Measurements from ENCODE around the gene SIK2.

The SIK2 gene

DNA sequence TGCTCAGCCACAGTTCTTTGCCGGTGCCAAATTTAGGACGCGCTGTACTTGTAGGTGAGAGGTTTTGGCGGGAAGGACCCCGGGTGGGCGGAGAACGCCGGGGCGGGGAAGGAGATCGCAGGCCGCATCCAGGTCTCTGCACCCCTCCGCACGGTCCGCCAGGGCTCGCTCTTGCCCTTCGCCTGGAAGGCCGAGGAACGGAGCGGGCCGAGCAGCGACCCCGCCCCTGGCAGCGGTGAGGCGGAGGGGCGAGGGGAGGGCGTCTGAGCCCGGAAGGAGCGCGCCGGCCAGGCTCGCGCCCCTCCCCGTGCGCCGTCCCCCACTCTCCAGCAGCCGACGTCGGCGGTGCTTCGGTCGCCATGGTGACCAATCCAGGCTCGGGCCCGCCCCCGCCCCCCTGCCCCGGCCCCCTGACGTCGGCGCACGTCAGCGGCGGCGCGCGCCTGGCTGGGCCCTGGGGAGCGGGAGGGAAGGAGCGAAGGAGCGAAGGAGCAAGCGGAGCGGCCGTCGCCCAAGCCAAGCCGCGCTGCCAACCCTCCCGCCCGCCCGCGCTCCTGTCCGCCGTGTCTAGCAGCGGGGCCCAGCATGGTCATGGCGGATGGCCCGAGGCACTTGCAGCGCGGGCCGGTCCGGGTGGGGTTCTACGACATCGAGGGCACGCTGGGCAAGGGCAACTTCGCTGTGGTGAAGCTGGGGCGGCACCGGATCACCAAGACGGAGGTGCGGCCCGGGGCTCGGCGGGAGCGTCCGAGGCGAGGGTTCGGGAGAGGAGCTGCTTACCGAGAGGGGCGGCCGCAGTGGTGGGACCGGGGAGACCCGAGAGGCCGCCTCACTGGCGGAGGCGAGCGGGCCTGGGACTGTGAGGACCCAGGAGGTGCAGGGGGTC, at the start of gene SIK2:
TSS of gene SIK2 (plus strand) at position 471 of the 886 bp plus-strand sequence. CDS start at position 586, 115 bp downstream.
- peak; percentile 88 for DNase-seq

DNA sequence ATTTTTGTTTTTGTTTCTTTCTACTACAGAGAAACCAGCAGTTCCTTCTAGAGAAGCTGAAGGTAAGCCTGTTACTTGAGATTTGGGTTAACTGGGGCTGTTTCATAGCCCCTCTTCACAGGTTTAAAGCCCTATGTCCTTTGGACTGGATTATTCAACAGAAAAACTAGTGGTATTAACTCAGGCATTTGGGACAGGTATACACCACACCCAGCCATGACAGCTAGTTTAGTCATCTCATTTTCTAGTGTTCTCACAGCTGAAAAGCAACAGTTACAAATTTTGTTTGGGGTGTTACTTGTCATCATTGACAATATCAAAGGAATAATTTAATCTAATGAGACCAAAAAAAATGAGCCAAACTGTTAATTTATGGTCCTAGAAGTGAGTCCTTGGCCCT, 47.7 kb upstream of the SIK2 start:
- no peak for DNase-seq

DNA sequence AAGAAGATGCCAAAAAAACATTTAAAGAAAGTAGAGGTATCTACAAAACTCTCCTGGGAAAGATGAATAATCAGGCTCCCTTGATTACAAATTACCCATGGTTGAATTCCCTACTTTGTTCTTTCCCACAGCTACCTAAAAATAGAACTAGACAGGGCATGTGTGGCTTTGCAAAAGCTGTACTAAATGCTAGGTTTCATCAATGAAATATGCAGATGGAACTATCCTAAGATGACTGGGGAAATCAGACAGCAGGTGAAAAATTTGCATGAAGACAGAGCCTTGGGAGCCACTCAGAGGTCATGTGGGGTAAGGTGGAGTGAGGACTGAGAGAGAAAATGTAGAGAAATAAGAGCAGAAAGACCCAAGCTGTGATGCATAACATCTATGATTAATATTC, 47.0 kb upstream of the SIK2 start:
- no peak for DNase-seq

DNA sequence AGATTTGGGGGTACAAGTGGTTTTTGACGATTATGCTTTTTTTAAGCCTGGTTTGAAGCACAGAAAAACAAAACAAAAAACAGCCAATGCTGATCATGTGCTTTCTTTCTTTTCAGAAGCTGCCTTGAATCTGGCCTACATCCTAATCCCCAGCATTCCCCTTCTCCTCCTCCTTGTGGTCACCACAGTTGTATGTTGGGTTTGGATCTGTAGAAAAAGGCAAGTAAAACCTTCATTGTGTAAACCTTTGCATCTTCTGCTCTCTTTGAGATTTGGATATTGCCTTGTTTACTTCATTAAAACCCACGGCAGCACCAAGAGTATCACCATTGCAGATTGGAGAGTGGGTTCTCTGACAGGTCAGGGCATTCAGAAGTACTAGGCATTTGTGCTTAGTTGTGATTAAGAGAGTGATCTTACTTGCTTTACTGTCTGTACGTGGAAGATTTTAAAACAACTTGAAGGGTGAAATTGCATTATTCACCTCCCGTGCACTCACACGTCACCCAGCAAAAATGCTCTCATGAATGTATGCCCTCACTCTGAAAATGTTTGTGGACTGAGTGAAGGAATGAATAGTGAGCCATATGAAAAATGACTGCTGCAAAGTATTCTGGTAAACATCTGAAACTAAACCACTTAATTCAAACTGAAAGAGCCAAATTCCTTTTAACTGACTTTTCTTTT, 44.7 kb upstream of the SIK2 start:
- no peak for DNase-seq

DNA sequence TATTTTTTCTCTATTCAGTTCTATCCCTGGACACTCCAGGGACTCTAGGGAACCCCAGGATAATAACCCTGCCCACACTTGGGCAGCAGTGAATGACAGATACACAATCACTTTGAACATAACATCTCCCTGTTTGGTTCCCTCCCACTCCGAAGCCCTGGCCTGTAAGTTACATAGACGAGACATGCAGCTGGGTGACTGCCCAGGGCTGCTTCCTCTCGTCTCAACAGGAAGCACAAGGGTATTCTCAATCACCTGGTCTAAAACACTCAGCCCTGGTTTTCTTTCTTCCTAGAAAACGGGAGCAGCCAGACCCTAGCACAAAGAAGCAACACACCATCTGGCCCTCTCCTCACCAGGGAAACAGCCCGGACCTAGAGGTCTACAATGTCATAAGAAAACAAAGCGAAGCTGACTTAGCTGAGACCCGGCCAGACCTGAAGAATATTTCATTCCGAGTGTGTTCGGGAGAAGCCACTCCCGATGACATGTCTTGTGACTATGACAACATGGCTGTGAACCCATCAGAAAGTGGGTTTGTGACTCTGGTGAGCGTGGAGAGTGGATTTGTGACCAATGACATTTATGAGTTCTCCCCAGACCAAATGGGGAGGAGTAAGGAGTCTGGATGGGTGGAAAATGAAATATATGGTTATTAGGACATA, 42.3 kb upstream of the SIK2 start:
- no peak for DNase-seq

DNA sequence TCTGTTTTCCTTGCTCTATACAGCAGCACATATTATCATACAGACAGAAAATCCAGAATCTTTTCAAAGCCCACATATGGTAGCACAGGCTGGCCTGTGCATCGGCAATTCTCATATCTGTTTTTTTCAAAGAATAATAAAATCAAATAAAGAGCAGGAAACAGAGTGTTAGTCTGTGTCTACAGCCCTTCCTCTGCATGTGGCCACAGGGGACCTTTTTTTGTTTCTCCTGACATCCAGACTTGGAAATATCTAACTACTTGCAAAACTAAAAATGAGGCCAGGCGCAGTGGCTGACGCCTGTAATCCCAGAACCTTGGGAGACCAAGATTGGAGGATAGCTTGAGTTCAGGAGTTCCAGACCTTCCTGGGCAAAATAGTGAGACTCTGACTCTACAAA, 41.4 kb upstream of the SIK2 start:
- DNase-seq: no peak

DNA sequence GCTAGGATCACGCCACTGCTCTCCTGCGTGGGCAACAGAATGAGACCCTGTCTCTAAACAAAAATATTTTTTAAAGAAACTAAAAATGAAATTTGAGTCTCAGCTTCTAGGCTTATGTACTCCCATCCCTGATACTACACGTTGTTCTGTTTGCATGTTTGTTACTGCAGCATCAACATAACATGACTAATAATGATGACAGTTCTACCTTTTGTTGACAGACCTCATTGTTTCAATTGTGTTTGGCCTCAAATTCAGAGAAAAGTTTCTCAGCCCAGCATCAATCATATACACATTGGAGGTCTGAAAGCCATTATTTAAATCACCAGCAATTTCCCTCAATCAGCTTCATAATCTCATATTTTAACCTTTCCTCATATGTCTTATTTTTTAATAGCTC, 40.9 kb upstream of the SIK2 start:
- DNase-seq: no peak

DNA sequence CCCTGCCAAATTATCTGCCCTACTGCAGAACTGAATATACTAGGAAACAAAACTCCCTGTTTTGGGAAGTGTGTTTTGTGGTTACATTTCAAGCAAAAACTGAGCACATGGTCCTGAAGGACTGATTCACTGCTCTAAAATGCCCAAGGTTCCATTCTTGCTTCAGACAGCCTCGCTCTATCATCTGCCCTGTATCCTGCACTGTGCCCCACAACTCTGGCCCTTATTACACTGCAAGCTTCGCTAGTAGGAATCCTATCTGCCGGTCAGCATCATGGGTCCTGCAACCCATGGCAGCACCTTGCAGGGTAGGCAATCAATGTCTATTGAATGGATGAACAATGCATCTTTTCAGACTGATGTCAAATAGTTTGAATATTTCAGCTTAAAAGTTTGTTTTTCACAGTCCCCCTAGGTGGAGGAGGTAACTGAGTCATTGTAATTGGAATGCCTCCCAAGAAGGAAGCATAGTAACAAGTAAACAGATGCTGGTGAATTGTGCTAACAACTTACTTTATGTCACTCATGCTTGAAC, 40.4 kb upstream of the SIK2 start:
- no peak for DNase-seq

DNA sequence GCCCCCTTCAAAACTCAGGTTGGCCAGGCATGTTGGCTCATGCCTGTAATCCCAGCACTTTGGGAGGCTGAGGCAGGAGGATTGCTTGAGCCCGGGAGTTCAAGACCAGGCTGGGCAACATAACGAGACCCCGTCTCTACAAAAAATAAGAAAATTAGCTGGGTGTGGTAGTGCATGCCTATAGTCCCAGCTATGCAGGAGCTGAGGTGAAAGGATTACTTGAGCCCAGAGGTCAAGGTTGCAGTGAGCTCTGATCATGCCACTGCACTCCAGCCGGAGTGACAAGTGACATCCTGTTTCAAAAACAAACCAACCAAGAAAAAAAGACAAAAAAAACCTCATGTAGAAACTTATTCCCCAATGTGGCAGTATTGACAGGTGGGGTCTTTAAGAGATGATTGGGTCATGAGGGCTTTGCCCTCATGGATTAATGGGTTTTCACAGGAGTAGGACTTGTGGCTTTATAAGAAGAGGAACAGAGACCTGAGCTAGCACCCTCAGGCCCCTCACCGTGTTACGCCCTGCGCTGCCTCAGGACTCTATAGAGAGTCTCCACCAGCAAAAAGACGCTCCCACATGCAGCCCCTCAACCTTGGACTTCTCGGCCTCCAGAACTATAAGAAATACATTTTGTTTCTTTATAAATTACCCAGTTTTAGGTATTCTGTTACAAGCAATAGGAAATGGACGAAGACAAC, 39.4 kb upstream of the SIK2 start:
- no peak for DNase-seq

DNA sequence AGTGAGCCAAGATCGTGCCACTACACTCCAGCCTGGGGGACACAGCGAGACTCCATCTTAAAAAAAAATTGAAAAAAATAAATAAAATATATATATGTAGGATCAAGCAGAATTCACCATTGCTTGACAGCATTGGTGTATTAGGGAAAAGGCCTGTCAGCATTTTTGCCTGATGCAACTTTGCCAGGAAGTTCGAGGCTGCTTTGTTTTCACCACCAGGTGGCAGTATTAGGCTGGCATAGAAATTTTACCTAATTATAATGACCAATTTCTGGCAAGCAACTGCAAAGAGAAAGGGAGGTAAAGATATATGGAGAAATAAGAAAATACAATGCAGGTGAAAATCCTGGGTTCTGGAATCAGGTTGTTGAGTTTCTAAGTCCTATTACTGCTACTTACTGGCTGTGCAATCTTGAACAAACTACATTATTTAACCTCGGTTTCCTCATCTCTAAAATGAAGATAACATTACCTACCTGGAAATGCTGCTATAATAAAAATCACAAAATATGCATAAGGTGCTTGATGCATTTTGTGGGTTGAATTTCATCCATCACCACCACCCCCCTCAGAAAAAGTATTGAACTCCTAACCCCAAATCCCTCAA, 37.0 kb upstream of the SIK2 start:
- peak; percentile 60 for DNase-seq

DNA sequence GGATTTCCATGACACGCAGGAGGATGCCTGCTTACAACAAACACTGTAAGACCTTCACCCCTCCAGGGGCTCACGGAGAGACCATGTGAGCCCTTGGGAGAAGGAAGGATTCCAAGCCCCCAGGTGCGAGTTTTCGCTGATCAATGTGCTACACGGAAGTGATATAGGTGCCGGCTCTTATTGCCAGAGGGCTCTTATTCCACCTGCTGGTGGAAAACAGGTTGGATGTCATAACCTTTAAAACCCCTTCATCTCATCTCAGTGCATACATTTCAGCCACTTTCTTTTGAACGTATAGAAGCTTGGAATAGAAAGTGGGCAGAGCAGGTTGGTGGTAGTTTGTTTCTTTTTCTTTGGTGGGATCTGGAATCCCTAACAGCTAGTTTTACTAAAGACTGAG, 35.9 kb upstream of the SIK2 start:
- DNase-seq: no peak

DNA sequence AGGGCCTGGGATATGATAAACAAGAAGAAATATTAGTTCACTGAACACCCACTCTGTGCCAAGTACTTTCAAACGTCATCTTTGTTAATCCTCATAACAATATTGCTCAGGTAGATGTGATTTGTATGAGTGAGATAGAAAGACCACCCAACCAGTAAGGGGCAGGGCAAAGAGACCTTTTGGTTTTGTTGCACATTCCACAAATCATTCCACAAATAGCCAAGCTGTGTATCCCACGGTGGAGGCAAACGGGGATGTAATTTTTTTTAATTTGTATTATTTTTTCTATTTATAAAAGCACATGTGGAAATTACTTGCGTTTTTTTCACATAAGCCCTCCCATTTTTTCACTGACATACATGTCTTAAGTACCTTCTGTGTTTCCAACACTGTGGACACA, 32.8 kb upstream of the SIK2 start:
- no peak for DNase-seq

DNA sequence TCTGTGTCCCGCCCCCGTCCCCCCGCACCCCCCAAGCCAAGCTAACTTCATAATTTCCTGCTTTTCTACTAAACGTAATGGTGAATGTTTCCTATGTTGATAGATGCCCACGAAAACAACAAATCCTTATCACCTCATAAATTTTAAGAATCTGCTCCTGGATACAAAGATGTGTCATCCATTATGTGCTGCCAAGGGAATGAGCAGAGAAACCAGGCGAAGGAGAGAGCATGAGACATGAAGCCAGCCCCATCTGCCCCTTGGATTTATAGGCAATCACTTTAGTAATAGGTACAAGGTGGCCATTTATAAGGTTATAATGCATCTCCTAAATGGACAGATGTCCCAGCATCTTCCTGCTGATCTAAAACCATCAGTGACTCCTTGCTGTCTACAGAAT, 31.5 kb upstream of the SIK2 start:
- no peak for DNase-seq

DNA sequence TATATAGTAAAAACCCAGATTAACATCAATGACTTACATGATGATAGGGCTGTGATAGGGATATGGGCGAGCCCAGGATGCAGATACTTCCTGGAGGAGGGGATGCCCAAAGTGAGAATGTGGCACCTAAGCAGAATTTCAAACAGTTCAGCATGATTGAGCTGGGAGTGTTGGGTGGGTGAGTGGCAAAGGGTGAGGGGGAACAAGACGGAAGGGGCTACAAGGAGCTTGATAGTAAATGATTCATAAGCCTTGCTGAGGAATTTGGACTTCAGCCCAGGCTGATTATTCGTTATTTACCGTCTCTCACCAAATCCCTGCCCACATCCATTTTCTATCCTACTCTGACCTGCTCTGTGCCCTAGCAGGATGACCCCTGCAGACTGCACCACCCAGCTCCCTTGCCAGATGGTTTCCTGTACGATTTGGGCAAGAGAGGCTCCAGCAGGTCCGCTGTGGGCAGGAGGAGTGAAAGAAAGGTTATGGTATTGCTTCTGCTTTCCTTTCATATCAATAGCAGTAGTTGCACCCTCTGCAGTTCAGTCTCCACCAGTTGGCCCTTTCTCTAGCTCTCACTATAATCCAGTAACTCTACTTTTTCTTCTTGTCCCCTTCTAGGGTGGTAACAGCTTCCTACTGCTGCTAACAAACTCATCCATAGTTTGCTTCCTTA, 30.3 kb upstream of the SIK2 start:
- no peak for DNase-seq

DNA sequence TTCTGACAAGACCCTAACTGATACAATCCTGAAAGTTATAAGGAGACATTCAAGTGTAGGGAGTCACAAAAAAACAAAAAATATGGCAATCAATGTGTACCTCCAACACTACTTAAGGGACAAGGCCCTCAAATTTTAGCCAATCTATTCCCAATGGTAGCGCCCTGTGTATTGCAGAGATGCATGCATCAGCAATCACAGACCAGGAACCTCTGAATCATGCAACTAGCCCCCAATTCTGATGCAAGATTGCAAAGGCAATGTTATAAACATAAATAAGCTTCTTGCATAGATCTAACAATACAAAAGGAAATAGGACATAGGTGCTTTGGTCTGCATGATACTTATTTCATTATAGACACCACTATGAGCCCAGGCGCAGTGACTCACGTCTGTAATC, 29.7 kb upstream of the SIK2 start:
- no peak for DNase-seq

DNA sequence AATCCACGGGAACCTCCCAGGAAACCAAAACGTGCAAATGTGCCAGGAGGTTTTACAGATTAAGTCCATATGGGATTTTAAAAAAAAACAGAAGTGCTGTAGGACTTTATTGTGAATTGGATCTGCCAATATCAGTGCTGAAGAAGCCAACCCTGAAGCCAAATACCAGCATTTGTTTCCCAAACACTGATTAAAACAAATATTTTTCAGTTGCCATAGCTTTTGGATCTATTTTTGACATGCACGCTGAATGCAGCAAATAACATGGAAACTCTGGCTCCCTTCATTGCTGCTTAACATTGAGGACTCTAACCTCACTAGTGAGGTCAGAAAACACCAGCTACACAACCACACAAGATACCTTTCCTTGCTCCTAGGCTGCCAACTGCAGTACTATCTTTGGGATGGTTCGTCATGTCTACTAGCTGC, 28.4 kb upstream of the SIK2 start:
- no peak for DNase-seq

DNA sequence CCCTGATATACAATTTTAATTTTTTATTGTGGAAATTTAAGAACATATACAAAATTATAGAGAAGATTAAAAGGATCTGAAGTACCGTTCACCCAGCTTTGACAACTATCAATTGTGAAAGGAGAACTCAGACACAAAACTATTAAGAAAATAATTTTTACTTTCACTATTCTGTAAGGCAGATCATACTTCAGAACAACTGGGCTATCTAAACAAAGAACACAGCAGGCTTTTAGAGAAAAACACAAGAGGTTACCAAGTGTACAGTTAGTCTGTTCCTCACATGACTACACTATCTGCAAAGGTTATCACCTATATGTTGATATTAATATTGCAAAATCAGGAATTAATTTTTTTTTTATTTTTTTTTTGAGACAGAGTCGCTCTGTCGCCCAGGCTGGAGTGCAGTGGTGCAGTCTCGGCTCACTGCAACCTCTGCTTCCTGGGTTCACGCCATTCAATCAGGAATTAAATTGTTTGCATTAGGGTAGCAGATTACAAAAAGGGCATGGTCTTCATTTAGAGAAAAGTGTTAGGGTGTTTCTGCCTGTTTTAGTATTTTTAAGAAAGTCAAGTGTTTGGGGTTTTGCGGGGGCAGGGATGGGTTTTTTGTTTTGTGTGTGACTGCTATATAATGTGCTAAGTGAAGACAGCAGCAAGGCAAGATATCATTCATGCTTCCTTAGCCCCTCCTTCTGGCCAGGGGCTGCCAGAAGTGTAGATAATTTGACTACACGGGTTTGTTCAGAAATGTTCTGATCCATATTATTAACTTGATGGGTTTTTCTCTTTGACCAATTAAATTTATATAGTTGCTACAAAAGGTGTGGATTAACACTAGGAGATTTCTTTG, 27.6 kb upstream of the SIK2 start:
- DNase-seq: no peak

DNA sequence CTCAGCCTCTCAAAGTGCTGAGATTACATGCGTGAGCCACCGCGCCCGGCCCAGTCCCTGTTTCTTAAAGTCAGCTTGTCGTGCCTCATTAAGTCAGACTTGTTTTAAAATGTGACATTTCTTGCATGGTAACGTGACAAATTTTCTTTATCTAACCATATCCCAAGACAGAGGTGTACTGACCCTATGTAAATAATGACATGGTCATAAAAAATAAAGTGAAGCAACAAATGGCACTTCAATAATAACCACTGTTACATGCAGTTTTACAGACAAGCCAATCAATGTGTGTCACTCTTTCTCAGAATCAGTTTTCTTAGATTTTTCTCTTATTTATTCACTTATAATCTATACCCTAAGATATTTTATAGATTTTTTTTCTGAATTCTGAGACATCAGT, 26.5 kb upstream of the SIK2 start:
- no peak for DNase-seq

DNA sequence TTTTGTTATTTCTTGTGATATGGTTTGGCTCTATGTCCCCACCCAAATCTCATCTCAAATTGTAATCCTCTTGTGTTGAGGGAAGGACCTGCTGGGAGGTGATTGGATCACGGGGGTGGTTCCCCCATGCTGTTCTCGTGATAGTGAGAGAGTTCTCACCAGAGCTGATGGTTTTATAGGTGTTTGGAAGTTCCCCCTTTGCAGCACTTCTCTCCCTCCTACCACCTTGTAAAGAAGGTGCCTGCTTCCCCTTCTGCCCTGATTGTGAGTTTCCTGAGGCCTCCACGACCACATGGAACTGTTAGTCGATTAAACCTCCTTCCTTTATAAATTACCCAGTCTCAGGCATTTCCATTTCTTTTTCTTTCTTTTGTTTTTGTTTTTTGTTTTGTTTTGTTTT, 24.4 kb upstream of the SIK2 start:
- DNase-seq: no peak

DNA sequence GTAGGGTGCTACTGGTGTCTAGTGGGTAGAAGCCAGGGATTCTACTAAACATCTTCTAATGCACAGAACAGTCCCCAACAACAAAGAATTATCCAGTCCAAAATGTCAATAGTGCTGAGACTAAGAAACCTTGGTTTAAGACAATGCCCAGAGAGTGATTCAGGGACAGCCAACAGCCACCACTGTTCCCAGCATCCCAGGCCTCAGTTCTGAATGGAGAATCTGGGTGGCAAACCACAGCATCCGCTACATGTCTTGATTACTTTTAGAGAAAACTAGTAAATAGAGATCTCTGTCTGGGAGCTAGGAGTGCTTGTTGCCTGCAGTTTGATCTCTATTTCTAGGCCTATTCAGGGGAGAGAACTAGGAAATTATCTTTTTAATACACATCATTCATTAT, 20.9 kb upstream of the SIK2 start:
- no peak for DNase-seq

DNA sequence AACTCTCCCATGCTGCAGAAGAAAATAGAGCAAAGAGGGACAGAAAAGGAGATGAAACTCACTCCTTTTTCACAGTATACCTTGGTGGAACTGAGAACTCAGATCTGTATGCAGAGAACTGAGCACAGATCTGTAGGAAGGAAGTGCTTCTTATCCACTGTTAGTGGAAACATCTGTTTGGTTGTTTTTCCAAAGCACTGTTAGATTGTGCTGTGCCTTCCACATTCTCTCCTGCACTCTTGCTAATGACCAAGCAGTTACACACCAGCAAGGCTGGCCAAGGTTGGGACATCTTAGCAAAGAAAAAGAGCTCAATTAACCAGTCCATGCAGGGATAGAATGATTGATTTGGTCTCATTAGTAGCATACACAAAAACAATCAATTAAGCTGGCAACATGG, 20.1 kb upstream of the SIK2 start:
- DNase-seq: no peak
